ENCODE data around the gene CUL7.
"Not testable (repeated sequence)": the region's sequence is repeated elsewhere in the genome, so short reads cannot be mapped to it uniquely, and the experiment has no call there.

Gene CUL7

DNA sequence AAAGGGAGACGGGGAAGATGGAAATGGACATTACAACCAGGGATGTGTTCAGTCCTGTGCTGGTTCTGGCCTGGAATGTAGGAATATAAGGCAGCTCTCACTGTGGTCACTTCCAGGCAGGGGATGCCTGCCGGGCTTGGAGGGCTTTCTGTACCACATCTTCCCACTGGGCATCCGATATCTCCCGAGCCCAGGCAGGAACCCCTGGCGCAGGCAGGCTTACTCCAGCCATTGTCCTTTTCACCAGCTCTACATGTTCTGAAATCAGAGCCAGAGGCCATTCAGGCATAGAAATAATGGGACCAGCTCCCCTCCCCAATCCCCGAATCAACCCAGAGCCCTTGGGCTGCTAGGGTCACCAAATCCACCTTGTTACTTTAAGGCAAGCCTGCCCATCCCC lies 41.3 kb downstream of the CUL7 start:
- H3K4me1 ChIP-seq, result peaks cover 4% of the 10 kb centered on the region
- in situ Hi-C loops (cut with MboI; ENCODE audit: low sequenced_read_pairs), result no loop called here
- H3K36me3 ChIP-seq (replicated peaks), result peaks cover 39% of the 10 kb centered on the region
- no peak for DNase-seq (ENCODE audit: low spot score in 2 of 2)
- H3K9me3 ChIP-seq, result no peaks in the 10 kb centered on the region
- peak overlapping the region; percentile 63; the same call in 1 of the 2 replicates for H3K4me3 ChIP-seq
- no peaks in the 10 kb centered on the region for H3K27me3 ChIP-seq (ENCODE audit: low read depth)

DNA sequence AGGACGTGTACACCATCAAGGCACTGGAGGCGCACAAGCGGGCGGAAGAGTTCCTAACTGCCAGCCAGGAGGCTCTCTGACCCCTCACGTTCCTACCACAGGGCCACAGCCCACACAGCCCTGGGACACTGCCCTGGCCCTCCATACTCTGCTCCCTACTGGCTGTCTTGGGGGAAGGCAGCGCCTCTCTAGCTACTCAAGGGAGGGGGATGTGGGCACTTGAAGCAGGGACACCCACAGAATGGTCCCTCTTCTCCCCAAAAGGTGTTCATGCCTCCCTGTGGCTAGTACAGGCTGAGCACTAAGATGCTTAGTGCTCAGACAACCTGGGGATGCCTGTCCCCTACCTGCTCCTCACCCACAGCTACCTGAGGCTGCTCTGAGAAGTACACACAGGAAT lies 42.4 kb downstream of the CUL7 start:
- Histone ChIP-seq H3K9me3 (no peaks in the 10 kb centered on the region), H3K4me3 (no peak overlapping the region), H3K4me1 (peaks cover 4% of the 10 kb centered on the region), H3K36me3 (replicated peaks) (peaks cover 45% of the 10 kb centered on the region), H3K27me3 (ENCODE audit: low read depth) (no peaks in the 10 kb centered on the region)
- DNase-seq (ENCODE audit: low spot score in 2 of 2), result no peak
- in situ Hi-C loops (cut with MboI; ENCODE audit: low sequenced_read_pairs), result no loop called here

DNA sequence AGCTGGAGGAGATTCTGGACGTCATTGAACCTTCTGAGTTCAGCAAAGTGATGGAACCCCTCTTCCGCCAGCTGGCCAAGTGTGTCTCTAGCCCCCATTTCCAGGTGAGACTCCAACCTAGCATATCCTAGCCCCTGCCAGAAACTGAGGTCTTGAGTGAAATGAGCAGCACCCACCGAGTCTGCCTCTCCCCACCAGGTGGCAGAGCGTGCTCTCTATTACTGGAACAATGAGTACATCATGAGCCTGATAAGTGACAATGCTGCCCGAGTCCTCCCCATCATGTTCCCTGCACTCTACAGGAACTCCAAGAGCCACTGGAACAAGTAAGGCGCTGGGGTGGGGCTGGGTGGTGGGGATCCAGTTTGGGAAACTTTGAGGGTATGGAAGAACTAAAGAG lies 44.5 kb downstream of the CUL7 start:
- in situ Hi-C loops (cut with MboI; ENCODE audit: low sequenced_read_pairs), result no loop called here
- no peak overlapping the region for H3K4me3 ChIP-seq
- DNase-seq (ENCODE audit: low spot score in 2 of 2), result peak; percentile 17 to 63
- no peaks in the 10 kb centered on the region for H3K27me3 ChIP-seq (ENCODE audit: low read depth)
- peaks cover 4% of the 10 kb centered on the region for H3K4me1 ChIP-seq
- H3K9me3 ChIP-seq, result no peaks in the 10 kb centered on the region
- peaks cover 50% of the 10 kb centered on the region for H3K36me3 ChIP-seq (replicated peaks)

- Histone ChIP-seq H3K36me3 (replicated peaks) (peaks cover 53% of the 10 kb centered on the region), H3K4me1 (no peaks in the 10 kb centered on the region), H3K27me3 (ENCODE audit: low read depth) (no peaks in the 10 kb centered on the region), H3K9me3 (no peaks in the 10 kb centered on the region), H3K4me3 (no peak overlapping the region)
- no peak for DNase-seq (ENCODE audit: low spot score in 2 of 2)
- in situ Hi-C loops (cut with MboI; ENCODE audit: low sequenced_read_pairs), result no loop called here
Observed at GRCh38 chr6:43007126-43007525, 46.5 kb downstream of the CUL7 start.

GRCh38 chr6:43006251-43006650 lies 47.4 kb downstream of the CUL7 start:
- no peak for DNase-seq (ENCODE audit: low spot score in 2 of 2)
- Histone ChIP-seq H3K27me3 (ENCODE audit: low read depth) (no peaks in the 10 kb centered on the region), H3K36me3 (replicated peaks) (peaks cover 44% of the 10 kb centered on the region), H3K4me3 (no peak overlapping the region), H3K9me3 (no peaks in the 10 kb centered on the region), H3K4me1 (no peaks in the 10 kb centered on the region)
- in situ Hi-C loops (cut with MboI; ENCODE audit: low sequenced_read_pairs), result no loop called here

DNA sequence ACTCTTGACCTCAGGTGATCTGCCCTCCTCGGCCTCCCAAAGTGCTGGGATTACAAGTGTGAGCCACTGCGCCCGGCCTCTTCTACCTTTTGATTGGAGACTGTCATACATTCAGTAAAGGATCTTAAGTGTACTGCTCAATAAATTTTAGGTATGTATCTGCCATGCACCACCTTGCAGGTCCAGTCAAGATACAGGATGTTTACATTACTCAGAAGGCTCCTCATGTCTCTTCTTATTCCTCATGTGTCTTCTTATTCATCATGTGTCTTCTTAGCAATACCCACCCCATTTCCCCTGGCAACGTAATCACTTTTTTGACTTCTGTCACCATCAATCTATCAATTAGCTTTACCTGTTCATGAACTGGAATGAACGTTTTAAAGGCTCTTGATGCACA lies 47.8 kb downstream of the CUL7 start:
- H3K4me1 ChIP-seq, result no peaks in the 10 kb centered on the region
- no peaks in the 10 kb centered on the region for H3K9me3 ChIP-seq
- no peak for DNase-seq (ENCODE audit: low spot score in 2 of 2)
- no peak overlapping the region for H3K4me3 ChIP-seq
- in situ Hi-C loops (cut with MboI; ENCODE audit: low sequenced_read_pairs), result no loop called here
- H3K36me3 ChIP-seq (replicated peaks), result peaks cover 40% of the 10 kb centered on the region
- no peaks in the 10 kb centered on the region for H3K27me3 ChIP-seq (ENCODE audit: low read depth)

GRCh38 chr6:43001843-43002242 lies 51.8 kb downstream of the CUL7 start:
- H3K27me3 ChIP-seq (ENCODE audit: low read depth), result no peaks in the 10 kb centered on the region
- no peak for DNase-seq (ENCODE audit: low spot score in 2 of 2)
- H3K9me3 ChIP-seq, result no peaks in the 10 kb centered on the region
- H3K4me1 ChIP-seq, result no peaks in the 10 kb centered on the region
- H3K4me3 ChIP-seq, result no peak overlapping the region
- in situ Hi-C loops (cut with MboI; ENCODE audit: low sequenced_read_pairs), result no loop called here
- peaks cover 12% of the 10 kb centered on the region for H3K36me3 ChIP-seq (replicated peaks)

DNA sequence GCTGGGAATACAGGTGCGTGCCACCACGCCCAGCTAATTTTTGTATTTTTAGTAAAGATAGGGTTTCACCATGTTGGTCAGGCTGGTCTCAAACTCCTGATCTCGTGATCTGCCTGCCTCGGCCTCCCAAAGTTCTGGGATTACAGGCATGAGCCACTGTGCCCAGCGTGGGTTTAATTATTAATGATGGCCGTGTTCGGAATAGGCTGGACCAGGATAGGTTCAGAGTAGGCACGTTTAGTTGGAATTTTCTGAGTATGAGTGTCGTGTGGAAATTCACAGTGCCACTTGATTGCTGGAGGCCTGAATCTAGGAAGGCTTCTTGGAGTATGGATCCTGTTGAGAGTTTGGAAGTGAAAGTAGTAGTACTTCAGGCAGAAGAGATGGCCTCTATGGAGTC lies 55.4 kb downstream of the CUL7 start:
- H3K4me1 ChIP-seq; H3K9me3 ChIP-seq; H3K36me3 ChIP-seq (replicated peaks); DNase-seq (ENCODE audit: low spot score in 2 of 2); H3K27me3 ChIP-seq (ENCODE audit: low read depth); H3K4me3 ChIP-seq; in situ Hi-C loops (cut with MboI; ENCODE audit: low sequenced_read_pairs): not testable (repeated sequence)

- H3K27me3 ChIP-seq (ENCODE audit: low read depth), result no peaks in the 10 kb centered on the region
- no peaks in the 10 kb centered on the region for H3K4me1 ChIP-seq
- in situ Hi-C loops (cut with MboI; ENCODE audit: low sequenced_read_pairs), result no loop called here
- no peak overlapping the region for H3K4me3 ChIP-seq
- H3K36me3 ChIP-seq (replicated peaks), result no peaks in the 10 kb centered on the region; the same call in 1 of the 2 replicates
- no peaks in the 10 kb centered on the region for H3K9me3 ChIP-seq
- no peak for DNase-seq (ENCODE audit: low spot score in 2 of 2)
Observed at GRCh38 chr6:42996513-42996912, 57.1 kb downstream of the CUL7 start.

DNA sequence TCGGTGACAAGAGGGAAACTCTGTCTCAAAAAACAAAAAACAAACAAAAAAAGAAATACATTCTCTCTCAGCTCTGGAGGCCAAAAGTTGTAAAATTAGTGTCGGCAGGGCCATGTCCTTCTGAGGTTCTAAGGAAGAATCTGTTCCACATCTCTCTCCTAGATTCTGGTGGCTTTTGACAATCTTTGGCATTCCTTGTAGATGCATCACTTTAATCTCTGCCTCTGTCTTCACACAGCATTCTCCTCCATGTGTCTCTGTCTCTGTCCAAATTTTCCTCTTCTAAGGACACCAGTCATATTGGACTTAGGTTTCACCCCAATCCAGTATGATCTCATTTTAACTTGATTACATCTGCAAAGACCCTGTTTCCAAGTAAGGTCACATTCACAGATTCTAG lies 60.2 kb downstream of the CUL7 start:
- in situ Hi-C loops (cut with MboI; ENCODE audit: low sequenced_read_pairs), result no loop called here
- Histone ChIP-seq H3K27me3 (ENCODE audit: low read depth) (no peaks in the 10 kb centered on the region), H3K4me1 (no peaks in the 10 kb centered on the region), H3K9me3 (no peaks in the 10 kb centered on the region), H3K4me3 (no peak overlapping the region), H3K36me3 (replicated peaks) (peaks cover 14% of the 10 kb centered on the region)
- DNase-seq (ENCODE audit: low spot score in 2 of 2), result no peak

GRCh38 chr6:42989923-42990322 lies 63.7 kb downstream of the CUL7 start:
- Histone ChIP-seq H3K27me3 (ENCODE audit: low read depth) (no peaks in the 10 kb centered on the region), H3K9me3 (no peaks in the 10 kb centered on the region), H3K36me3 (replicated peaks) (peaks cover 14% of the 10 kb centered on the region), H3K4me3 (no peak overlapping the region), H3K4me1 (no peaks in the 10 kb centered on the region; the same call in 1 of the 2 replicates)
- DNase-seq (ENCODE audit: low spot score in 2 of 2), result no peak
- in situ Hi-C loops (cut with MboI; ENCODE audit: low sequenced_read_pairs), result no loop called here

DNA sequence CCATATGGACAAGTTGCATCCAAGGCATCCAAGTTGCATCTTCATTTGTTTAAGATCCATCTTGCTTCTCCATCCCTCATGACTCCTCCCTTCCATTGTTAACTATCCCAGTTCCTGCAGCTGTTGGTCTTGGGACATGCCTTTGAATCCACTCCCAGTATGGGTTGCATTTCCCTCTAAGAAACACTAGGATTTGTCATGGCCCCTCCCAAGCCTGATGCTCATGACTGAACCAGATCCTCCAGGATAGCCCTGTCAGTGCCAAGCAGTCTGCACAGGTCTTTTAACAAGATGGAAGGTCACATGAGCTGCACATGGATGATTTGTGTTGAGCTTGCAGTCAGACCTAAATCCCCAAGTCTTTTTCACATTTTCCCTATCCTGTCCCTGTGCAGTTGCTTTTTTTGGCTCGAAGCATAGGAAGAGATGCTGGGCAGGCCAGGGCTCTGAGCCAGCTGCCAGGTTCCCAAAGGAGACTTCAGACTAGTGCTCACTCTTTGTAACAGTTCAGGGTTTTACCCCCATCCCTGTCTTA lies 65.1 kb downstream of the CUL7 start:
- Histone ChIP-seq H3K9me3 (no peaks in the 10 kb centered on the region), H3K27me3 (ENCODE audit: low read depth) (no peaks in the 10 kb centered on the region), H3K4me1 (peaks cover 3% of the 10 kb centered on the region; the same call in 1 of the 2 replicates), H3K4me3 (no peak overlapping the region), H3K36me3 (replicated peaks) (peaks cover 14% of the 10 kb centered on the region)
- in situ Hi-C loops (cut with MboI; ENCODE audit: low sequenced_read_pairs), result no loop called here
- DNase-seq (ENCODE audit: low spot score in 2 of 2), result no peak
